GM06990 (cell line): Measurements from ENCODE around the gene PXMP4.

Experiments used
- DNase-seq: peaks from one replicate; pipeline ENCODE4 v3.0.0-alpha.2; 2011; ENCODE audit not compliant: insufficient read length; ENCODE audit errors: extremely low read depth
- H3K27me3 ChIP-seq: replicated peaks from 2 replicates; pipeline ENCODE4 v1.6.0; 2011; ENCODE audit warnings: low read length; ENCODE audit not compliant: control insufficient read depth, insufficient read depth
- H3K36me3 ChIP-seq: 2 replicates; pipeline ENCODE4 v1.5.1; 2011; ENCODE audit warnings: low read length; ENCODE audit not compliant: control insufficient read depth, insufficient read depth
- H3K4me3 ChIP-seq: replicated peaks from 2 replicates; pipeline ENCODE4 v1.5.1; 2011; ENCODE audit warnings: low read depth, mild to moderate bottlenecking, control low read depth, low read length
- CTCF ChIP-seq: IDR thresholded peaks from 2 replicates; pipeline ENCODE4 v1.5.1; 2011; ENCODE audit warnings: low read length, control low read depth, mild to moderate bottlenecking, inconsistent platforms; ENCODE audit not compliant: insufficient read depth, poor library complexity, severe bottlenecking

PXMP4 gene

GRCh38 chr20:33676121-33676520, 44.0 kb downstream of the PXMP4 start:
- peaks cover 4% of the 10 kb centered on the region for H3K36me3 ChIP-seq

GRCh38 chr20:33675136-33675959, 44.8 kb downstream of the PXMP4 start:
- no peak for DNase-seq
- peaks cover 4% of the 10 kb centered on the region for H3K36me3 ChIP-seq
- no peak overlapping the region; the same call in 1 of the 2 replicates for H3K4me3 ChIP-seq
- TF ChIP-seq CTCF: no peak
- H3K27me3 ChIP-seq: no peaks in the 10 kb centered on the region

More at GRCh38 chr20:33676121-33676520, 44.0 kb downstream of the PXMP4 start:
- no peak for DNase-seq
- no peaks in the 10 kb centered on the region for H3K27me3 ChIP-seq
- H3K4me3 ChIP-seq: no peak overlapping the region
- no peak for TF ChIP-seq CTCF

- Histone ChIP-seq H3K36me3 (peaks cover 6% of the 10 kb centered on the region), H3K4me3 (peak within 1 kb of the TSS; percentile 71), H3K27me3 (no peaks in the 10 kb centered on the region)
- no peak for TF ChIP-seq CTCF
- DNase-seq: peak; percentile 79
These were observed 45.6 kb downstream of the PXMP4 start, which contains the start of gene NECAB3 for GRCh38 chr20:33674294-33675135. Gene NECAB3, minus strand, starts transcription at chr20:33674428. Its CDS starts 76 bp downstream, at chr20:33674352.

- H3K27me3 ChIP-seq: no peaks in the 10 kb centered on the region
These were observed 46.5 kb downstream of the PXMP4 start for GRCh38 chr20:33673410-33674293.

More at GRCh38 chr20:33673410-33674293, 46.5 kb downstream of the PXMP4 start:
- H3K4me3 ChIP-seq: peak overlapping the region; percentile 71
- no peak for DNase-seq
- peaks cover 6% of the 10 kb centered on the region for H3K36me3 ChIP-seq
- TF ChIP-seq CTCF: no peak
